Brain microvascular endothelial cell (primary cell): ENCODE data around the gene ALDH1B1.
"Not testable (repeated sequence)": the region's sequence is repeated elsewhere in the genome, so short reads cannot be mapped to it uniquely, and the experiment has no call there.

Source experiments
- DNase-seq: peaks from one replicate; pipeline ENCODE4 v3.0.0-alpha.2; 2020
- H3K27ac ChIP-seq: fragments of 250-450 bp; sonication (Bioruptor Pico); 2 replicates; pipeline ENCODE4 v1.5.1; 2020; ENCODE audit warnings: mild to moderate bottlenecking, moderate library complexity
- H3K27me3 ChIP-seq: fragments of 250-450 bp; sonication (Bioruptor Pico); replicated peaks from 2 replicates; pipeline ENCODE4 v1.5.1; 2020; ENCODE audit warnings: mild to moderate bottlenecking
- H3K36me3 ChIP-seq: fragments of 250-450 bp; sonication (Bioruptor Pico); replicated peaks from 2 replicates; pipeline ENCODE4 v1.5.1; 2020; ENCODE audit warnings: mild to moderate bottlenecking
- H3K4me3 ChIP-seq: 2 replicates; pipeline ENCODE4 v1.5.1; 2011; ENCODE audit warnings: low read depth, mild to moderate bottlenecking, control low read depth, low read length, moderate library complexity
- CTCF ChIP-seq: IDR thresholded peaks from 2 replicates; pipeline ENCODE4 v1.5.1; 2011; ENCODE audit warnings: low read depth, mild to moderate bottlenecking, moderate library complexity, low read length, control low read depth, inconsistent platforms; ENCODE audit errors: missing control alignments
- in situ Hi-C: cut with HindIII; loops from 2 replicates; pipeline ENCODE4 v1.10.0; 2017; ENCODE audit warnings: low sequenced_read_pairs, low pct_ligation_motif_present

ALDH1B1 gene

DNA sequence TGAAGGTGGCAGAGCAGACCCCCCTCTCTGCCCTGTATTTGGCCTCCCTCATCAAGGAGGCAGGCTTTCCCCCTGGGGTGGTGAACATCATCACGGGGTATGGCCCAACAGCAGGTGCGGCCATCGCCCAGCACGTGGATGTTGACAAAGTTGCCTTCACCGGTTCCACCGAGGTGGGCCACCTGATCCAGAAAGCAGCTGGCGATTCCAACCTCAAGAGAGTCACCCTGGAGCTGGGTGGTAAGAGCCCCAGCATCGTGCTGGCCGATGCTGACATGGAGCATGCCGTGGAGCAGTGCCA lies 3.8 kb downstream of the ALDH1B1 start:
- in situ Hi-C loops, result no loop called here
- Histone ChIP-seq H3K4me3 (no peak overlapping the region), H3K36me3 (peaks cover 17% of the 10 kb centered on the region), H3K27ac (no peak overlapping the region), H3K27me3 (no peaks in the 10 kb centered on the region)
- no peak for DNase-seq
- no peak for TF ChIP-seq CTCF

GRCh38 chr9:38399191-38399590 lies 6.7 kb downstream of the ALDH1B1 start:
- H3K27ac ChIP-seq, in situ Hi-C loops, DNase-seq, H3K4me3 ChIP-seq, H3K27me3 ChIP-seq: not testable (repeated sequence)
- peaks cover 17% of the 10 kb centered on the region for H3K36me3 ChIP-seq

- no peak for TF ChIP-seq CTCF
- in situ Hi-C loops, result no loop called here
- H3K36me3 ChIP-seq, result peaks cover 6% of the 10 kb centered on the region
Measured at GRCh38 chr9:38401994-38402393, 9.5 kb downstream of the ALDH1B1 start.

GRCh38 chr9:38404314-38404713 lies 11.8 kb downstream of the ALDH1B1 start:
- TF ChIP-seq CTCF, result no peak
- DNase-seq, result no peak
- Histone ChIP-seq H3K4me3 (no peak overlapping the region), H3K36me3 (no peaks in the 10 kb centered on the region), H3K27me3 (peaks cover 18% of the 10 kb centered on the region), H3K27ac (no peak overlapping the region)
- in situ Hi-C loops, result no loop called here

More at GRCh38 chr9:38401994-38402393, 9.5 kb downstream of the ALDH1B1 start:
- DNase-seq, result no peak
- no peak overlapping the region for H3K27ac ChIP-seq
- H3K4me3 ChIP-seq, result no peak overlapping the region
- peaks cover 15% of the 10 kb centered on the region for H3K27me3 ChIP-seq

GRCh38 chr9:38405785-38406184 lies 13.3 kb downstream of the ALDH1B1 start:
- Histone ChIP-seq H3K27ac (no peak overlapping the region), H3K36me3 (no peaks in the 10 kb centered on the region), H3K4me3 (no peak overlapping the region), H3K27me3 (peaks cover 18% of the 10 kb centered on the region)
- DNase-seq, result no peak
- no peak for TF ChIP-seq CTCF
- in situ Hi-C loops, result no loop called here

DNA sequence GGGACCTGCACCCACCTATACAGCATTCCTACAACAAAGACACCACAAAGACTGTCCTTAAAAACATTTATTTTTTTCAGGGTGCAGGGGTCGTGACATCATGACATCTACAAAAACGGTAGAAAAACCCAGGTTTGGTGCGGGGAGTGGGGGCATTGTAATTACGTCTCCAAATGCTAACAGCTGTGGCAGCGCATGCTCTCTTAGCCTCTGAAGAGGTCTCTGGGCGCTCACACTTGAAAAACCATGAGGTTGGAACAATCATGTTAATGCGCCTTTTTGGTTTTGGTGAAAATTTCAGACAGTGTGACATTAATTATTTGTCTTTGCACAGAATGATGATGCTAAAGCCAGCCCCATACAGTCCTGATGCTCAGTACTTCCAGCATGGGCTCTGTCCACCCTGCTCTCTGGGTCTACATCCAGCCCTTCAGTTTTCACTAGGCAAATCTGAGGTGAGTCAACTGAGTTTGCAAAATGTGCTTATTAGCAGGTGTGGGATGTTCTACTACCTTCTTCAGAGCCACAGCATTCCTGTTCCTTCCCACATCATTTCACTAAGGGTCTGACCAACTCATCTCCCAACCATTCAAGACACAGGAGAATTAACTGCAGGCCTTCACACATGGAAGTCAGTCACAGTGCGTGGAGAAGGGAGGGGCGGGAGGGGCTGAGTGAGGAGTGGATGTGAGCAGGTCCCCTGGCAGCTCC lies 14.1 kb downstream of the ALDH1B1 start:
- Histone ChIP-seq H3K27me3 (peaks cover 18% of the 10 kb centered on the region), H3K27ac (no peak overlapping the region), H3K4me3 (no peak overlapping the region), H3K36me3 (no peaks in the 10 kb centered on the region)
- in situ Hi-C loops, result no loop called here
- no peak for TF ChIP-seq CTCF
- no peak for DNase-seq
